Pancreas (tissue), 10 donors: ENCODE results near the gene FOXP4. TPM values are rescaled to one million over a fixed set of nuclear protein-coding genes. Genes with fewer than 3 reads are reported as not detected.
A peak's percentile ranks its signal among the peaks of the same experiment; 100 is the strongest.

ENCODE experiments used
- ATAC-seq, 4 donors: fragments of 200-7000 bp; cut with Tn5 transposase; one replicate each; pipeline versions ENCODE4 v1.8.0 to v1.9.1; 2020; ENCODE audit warnings: mild to moderate bottlenecking in 4 of 4, moderate library complexity in 4 of 4
- DNase-seq, 6 donors: peaks; one replicate each; pipeline ENCODE4 v3.0.0-alpha.2; 2020
- FAIRE-seq: peaks from 2 replicates; lab custom pipeline; 2012; peaks lifted over from hg19 to GRCh38; lab: Jason Lieb, UNC
- H3K27ac ChIP-seq, 4 donors: fragments of 200-600 bp; sonication (generic); 1 replicate in 3 of 4; 2 replicates in 1 of 4; pipeline versions ENCODE4 v1.5.0 to v1.8.0; 2020
- H3K27me3 ChIP-seq, 4 donors: fragments of 200-600 bp; one replicate each; pipeline ENCODE4 v1.8.0; 2021
- H3K36me3 ChIP-seq, 3 donors: fragments of 200-600 bp; sonication (generic) in 1 of 3; one replicate each; pipeline versions ENCODE4 v1.5.0 to v1.8.0; 2020 to 2021
- H3K4me1 ChIP-seq, 3 donors: fragments of 200-600 bp; one replicate each; pipeline ENCODE4 v1.8.0; 2021
- H3K4me3 ChIP-seq, 4 donors: fragments of 200-600 bp; sonication (generic) in 2 of 4; one replicate each; pipeline versions ENCODE4 v1.5.0 to v1.8.0; 2020 to 2021
- H3K9me3 ChIP-seq, 4 donors: fragments of 200-600 bp; one replicate each; pipeline ENCODE4 v1.8.0; 2021
- CTCF ChIP-seq, 4 donors: fragments of 200-600 bp; sonication (generic) in 3 of 4; IDR thresholded peaks; one replicate each; pipeline versions ENCODE4 v1.5.0 to v1.8.0; 2021; ENCODE audit warnings: antibody characterized with exemption in 4 of 4
- WGBS, 2 donors: extraction: QIAGEN DNeasy Blood & Tissue Kit; methylation state at CpG; one replicate each; pipeline ENCODE4 v1.1.7; 2013; 5-methylcytosine and 5-hydroxymethylcytosine counted together
- intact Hi-C, 3 donors: fragments of 100-400 bp; cut with DNase I; formaldehyde crosslinking; loops; one replicate each; pipeline versions ENCODE4 v1.11.1 to v1.14.2; 2022
- polyA plus RNA-seq, 2 donors: library from polyadenylated mRNA; stranded (reverse); fragments of 200-250 nt; gene quantifications; one replicate each; pipeline ENCODE4 v1.2.3, GENCODE V29; 2013
- total RNA-seq, 6 donors: library from RNA; stranded (reverse); fragmentation: NEBNext Ultra II Directional in 4 of 6; extraction: Animal tissue kit (Norgen Biotek cat#: 25700) in 4 of 6; gene quantifications; one replicate each; pipeline versions ENCODE4 v1.2.1 to v1.2.4, GENCODE V29; 2021 to 2023
- donor health status: healthy with polysubstance abuse.
- donor health status: DM: no; HTN: no; CAD: no; lungs with moderate emphysema.
- donor health status: DM: no; HTN: no; CAD: no.
- donor health status: control.
- donor health status: control.
- donor health status: Bipolar disorder and iron deficiency.
- donor health status: DM: yes; HTN: yes; CAD: no.
- donor health status: DM: no; HTN: no; CAD: no.
- donor health status: DM: no; HTN: no; CAD: no.
- donor health status: DM: yes; HTN: yes; CAD: no.

Gene FOXP4, protein sequence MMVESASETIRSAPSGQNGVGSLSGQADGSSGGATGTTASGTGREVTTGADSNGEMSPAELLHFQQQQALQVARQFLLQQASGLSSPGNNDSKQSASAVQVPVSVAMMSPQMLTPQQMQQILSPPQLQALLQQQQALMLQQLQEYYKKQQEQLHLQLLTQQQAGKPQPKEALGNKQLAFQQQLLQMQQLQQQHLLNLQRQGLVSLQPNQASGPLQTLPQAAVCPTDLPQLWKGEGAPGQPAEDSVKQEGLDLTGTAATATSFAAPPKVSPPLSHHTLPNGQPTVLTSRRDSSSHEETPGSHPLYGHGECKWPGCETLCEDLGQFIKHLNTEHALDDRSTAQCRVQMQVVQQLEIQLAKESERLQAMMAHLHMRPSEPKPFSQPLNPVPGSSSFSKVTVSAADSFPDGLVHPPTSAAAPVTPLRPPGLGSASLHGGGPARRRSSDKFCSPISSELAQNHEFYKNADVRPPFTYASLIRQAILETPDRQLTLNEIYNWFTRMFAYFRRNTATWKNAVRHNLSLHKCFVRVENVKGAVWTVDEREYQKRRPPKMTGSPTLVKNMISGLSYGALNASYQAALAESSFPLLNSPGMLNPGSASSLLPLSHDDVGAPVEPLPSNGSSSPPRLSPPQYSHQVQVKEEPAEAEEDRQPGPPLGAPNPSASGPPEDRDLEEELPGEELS
- total RNA-seq: 10 to 100 TPM; 23.1 to 28.3 (median 25.3) TPM
- polyA plus RNA-seq: 10 to 100 TPM; 27.4 to 29.3 TPM

DNA sequence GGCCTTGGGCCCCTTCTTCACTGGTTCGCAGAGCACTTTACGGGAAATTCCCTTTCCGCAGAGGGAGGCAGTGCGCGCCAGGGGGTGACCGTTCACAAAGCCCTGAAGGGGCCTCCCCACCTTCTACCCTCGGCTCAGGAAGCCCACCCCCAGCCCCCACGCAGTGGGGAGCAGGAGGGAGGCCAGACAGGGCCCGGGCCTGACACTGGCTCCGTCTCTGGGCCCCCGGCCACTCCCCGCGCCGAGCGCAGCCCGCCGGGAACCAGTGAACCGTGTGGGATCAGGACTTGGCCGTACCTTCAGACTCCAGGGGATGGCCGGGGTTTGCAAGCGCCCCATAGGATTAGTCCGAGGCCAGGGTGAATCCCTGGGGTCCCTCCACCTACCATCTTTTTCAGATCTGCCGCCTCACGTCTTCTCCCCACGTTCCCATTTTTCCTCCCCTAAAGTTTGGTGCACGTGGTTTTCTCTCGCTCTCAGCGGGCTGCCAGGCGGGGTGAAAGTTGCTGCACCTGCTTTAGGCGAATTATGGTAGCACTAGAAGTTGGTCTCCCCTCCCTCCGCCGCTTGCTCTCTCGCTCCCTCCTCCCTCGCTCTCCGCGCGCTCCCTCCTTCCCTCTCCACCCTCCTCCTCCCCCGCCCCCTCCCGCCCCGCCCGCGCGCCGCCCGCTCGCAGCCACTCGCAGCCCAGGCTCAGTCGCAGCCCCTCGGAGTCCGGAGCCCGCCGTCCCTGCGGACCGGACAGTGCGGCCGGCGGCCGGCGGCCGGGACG lies at the start of gene FOXP4:
FOXP4 (plus strand) TSS at position 679 of the 772 bp plus-strand sequence. CDS start 19,380 bp downstream, outside the sequence.
- Histone ChIP-seq H3K4me3 (peak within 1 kb of the TSS; percentile 74 to 91 (median 86)), H3K36me3 (no peaks in the 10 kb centered on the region), H3K9me3 (no peaks in the 10 kb centered on the region), H3K27ac (peak within 1 kb of the TSS; percentile 48 to 73 (median 68)), H3K27me3 (no peaks in the 10 kb centered on the region), H3K4me1 (peaks cover 4 to 10% (median 8%) of the 10 kb centered on the region in 3 donors)
- no peak for TF ChIP-seq CTCF (IDR thresholded peaks at IDR 0.05)
- intact Hi-C loops: no loop called here
- DNase-seq: peak; percentile 87 to 95 (median 90)
- peak; percentile 79 to 92 (median 88) for ATAC-seq
- WGBS, 2 donors: 0 to 1% methylated on average over 50 to 61 of the region's 61 CpGs
- FAIRE-seq: no peak

- H3K4me1 ChIP-seq: no peaks in the 10 kb centered on the region
- no peak for TF ChIP-seq CTCF (IDR thresholded peaks at IDR 0.05)
- H3K27ac ChIP-seq: no peak overlapping the region
- H3K27me3 ChIP-seq: no peaks in the 10 kb centered on the region
- intact Hi-C loops: no loop called here
- WGBS, 2 donors: 90 to 92% methylated on average over 3 of the region's 3 CpGs
- no peaks in the 10 kb centered on the region for H3K9me3 ChIP-seq
- no peak overlapping the region for H3K4me3 ChIP-seq
- DNase-seq: no peak
- ATAC-seq: no peak
- FAIRE-seq: no peak
- no peaks in the 10 kb centered on the region for H3K36me3 ChIP-seq
Observed at GRCh38 chr6:41497573-41497972, 48.6 kb upstream of the FOXP4 start.

GRCh38 chr6:41497994-41498393 lies 48.2 kb upstream of the FOXP4 start:
- intact Hi-C loops: no loop called here
- WGBS, 2 donors: 82 to 91% methylated on average over 2 of the region's 2 CpGs
- no peaks in the 10 kb centered on the region for H3K9me3 ChIP-seq
- no peaks in the 10 kb centered on the region for H3K36me3 ChIP-seq
- no peak for TF ChIP-seq CTCF (IDR thresholded peaks at IDR 0.05)
- no peaks in the 10 kb centered on the region for H3K27me3 ChIP-seq
- no peak overlapping the region for H3K27ac ChIP-seq
- DNase-seq (no peak), ATAC-seq (no peak), FAIRE-seq (no peak)
- H3K4me3 ChIP-seq: no peak overlapping the region
- H3K4me1 ChIP-seq: no peaks in the 10 kb centered on the region

DNA sequence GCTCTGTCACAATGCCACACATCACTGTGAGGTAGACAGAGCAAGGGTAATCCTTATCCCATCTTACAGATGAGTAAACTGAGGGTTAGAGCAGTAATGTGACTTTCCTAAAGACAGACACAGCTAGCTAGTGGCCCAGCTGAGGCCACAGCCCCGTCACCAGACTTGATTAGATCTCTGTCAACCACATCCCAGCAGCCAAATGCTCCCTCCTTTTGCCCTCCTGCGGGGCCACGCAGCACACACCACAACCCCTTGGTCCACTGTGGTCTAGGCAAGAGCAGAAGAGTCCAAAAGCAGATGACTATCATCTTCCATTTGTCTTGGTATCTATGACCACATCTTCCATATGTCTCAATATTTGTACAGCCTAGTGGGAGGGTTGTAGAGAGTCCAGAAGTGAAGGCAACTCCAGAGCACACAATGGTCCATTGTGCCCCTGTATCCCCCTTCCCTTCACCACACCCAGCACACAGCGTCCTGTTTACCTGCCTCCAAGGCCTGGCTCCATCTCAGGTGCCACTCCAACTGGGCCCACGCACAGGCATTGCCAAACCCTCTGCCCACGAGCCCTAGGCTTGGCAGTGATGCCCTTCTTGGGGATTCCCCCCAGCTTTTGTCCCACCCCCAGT lies 47.1 kb upstream of the FOXP4 start:
- no peak for DNase-seq
- intact Hi-C loops: no loop called here
- H3K27ac ChIP-seq: no peak overlapping the region
- peaks cover 0 to 4% (median 0%) of the 10 kb centered on the region in 3 donors for H3K4me1 ChIP-seq
- H3K36me3 ChIP-seq: no peaks in the 10 kb centered on the region
- H3K4me3 ChIP-seq: no peak overlapping the region
- no peak for FAIRE-seq
- peak in 1 of 4 donors; percentile 35 for ATAC-seq
- 82 to 86% methylated on average over 6 of the region's 6 CpGs for WGBS, 2 donors
- no peak for TF ChIP-seq CTCF (IDR thresholded peaks at IDR 0.05)
- H3K9me3 ChIP-seq: no peaks in the 10 kb centered on the region
- no peaks in the 10 kb centered on the region for H3K27me3 ChIP-seq
